ENCODE measurements around the gene LMNA.
A peak's percentile ranks its signal among the peaks of the same experiment; 100 is the strongest.
"Not testable (repeated sequence)": the region's sequence is repeated elsewhere in the genome, so short reads cannot be mapped to it uniquely, and the experiment has no call there.

Gene LMNA

GRCh38 chr1:156114101-156114918, at the start of gene LMNA:
LMNA (plus strand) TSS chr1:156114711; CDS start chr1:156114919, 208 bp downstream.
- DNase-seq = peak; percentile 86

GRCh38 chr1:156065212-156065611, 49.3 kb upstream of the LMNA start:
- DNase-seq = no peak

GRCh38 chr1:156065871-156066270, 48.6 kb upstream of the LMNA start:
- no peak for DNase-seq

GRCh38 chr1:156067262-156067661, 47.2 kb upstream of the LMNA start:
- no peak for DNase-seq

GRCh38 chr1:156069490-156070455, 44.7 kb upstream of the LMNA start:
- no peak for DNase-seq

- DNase-seq = no peak
Measured at GRCh38 chr1:156070548-156070947, 44.0 kb upstream of the LMNA start.

- not testable (repeated sequence) for DNase-seq
Measured at GRCh38 chr1:156071332-156071816, 43.1 kb upstream of the LMNA start.

GRCh38 chr1:156072251-156072650, 42.3 kb upstream of the LMNA start:
- no peak for DNase-seq

GRCh38 chr1:156073110-156073687, 41.3 kb upstream of the LMNA start:
- no peak for DNase-seq

GRCh38 chr1:156073740-156074139, 40.8 kb upstream of the LMNA start:
- DNase-seq = no peak

GRCh38 chr1:156074661-156075060, 39.9 kb upstream of the LMNA start:
- DNase-seq = no peak

- no peak for DNase-seq
Measured at GRCh38 chr1:156075162-156075561, 39.3 kb upstream of the LMNA start.

GRCh38 chr1:156075775-156076204, 38.7 kb upstream of the LMNA start:
- no peak for DNase-seq

- no peak for DNase-seq
Measured at GRCh38 chr1:156076609-156077429, 37.7 kb upstream of the LMNA start.

- no peak for DNase-seq
Measured at GRCh38 chr1:156077430-156077760, 37.1 kb upstream of the LMNA start.

GRCh38 chr1:156078728-156079127, 35.8 kb upstream of the LMNA start:
- DNase-seq = no peak

- DNase-seq = no peak
Measured at GRCh38 chr1:156079762-156080161, 34.7 kb upstream of the LMNA start.

- DNase-seq = no peak
Measured at GRCh38 chr1:156080241-156080862, 34.2 kb upstream of the LMNA start.

- no peak for DNase-seq
Measured at GRCh38 chr1:156080863-156081179, 33.7 kb upstream of the LMNA start.

- no peak for DNase-seq
Measured at GRCh38 chr1:156081180-156081916, 33.2 kb upstream of the LMNA start.

- DNase-seq = no peak
Measured at GRCh38 chr1:156081917-156082308, 32.6 kb upstream of the LMNA start.

All from activated CD4-positive, alpha-beta T cell treated with anti-CD3 and anti-CD28 coated beads for 48 hours (primary cell).